K562 (cell line): ENCODE measurements around the gene SEC63. TPM values are rescaled to one million over a fixed set of nuclear protein-coding genes. Genes with fewer than 3 reads are reported as not detected.

ENCODE experiments used
- ATAC-seq: fragments of 200-7000 bp; cut with Tn5 transposase; 3 replicates; pipeline ENCODE4 v1.9.1; 2020; ENCODE audit warnings: moderate library complexity
- BruUV-seq: library from RNA; stranded (reverse); fragments of 400-500 nt; replicated peaks from 2 replicates; lab custom pipeline; 2021; lab: Mats Ljungman, UMichigan
- CTCF ChIA-PET: fragments of 300-600 bp; formaldehyde crosslinking; extraction: SDS; loops from one replicate; lab custom pipeline; 2021; ENCODE audit warnings: low intra/inter-chr PET ratio; lab: Yijun Ruan, JAX
- POLR2A ChIA-PET: fragments of 300-600, 350-650 bp; sonication (Branson Sonifier 250); formaldehyde crosslinking; extraction: SDS; loops from one replicate; lab custom pipeline; 2021; ENCODE audit warnings: antibody characterized with exemption, inconsistent platforms; lab: Yijun Ruan, JAX
- DNase-seq, 4 experiments: peaks; one replicate each; pipeline versions ENCODE4 v3.0.0 to v3.0.0-alpha.2; 2011 to 2018; ENCODE audit warnings: low spot score in 3 of 4, mixed read lengths in 3 of 4; ENCODE audit errors: extremely low read depth in 1 of 4
- FAIRE-seq: peaks from 2 replicates; lab custom pipeline; 2011; peaks lifted over from hg19 to GRCh38; lab: Jason Lieb, UNC
- H2AFZ ChIP-seq: 2 replicates; pipeline ENCODE4 v1.6.0; 2011; ENCODE audit warnings: low read depth, low read length, control low read depth, inconsistent platforms
- H3K27ac ChIP-seq: fragments of 200-600 bp; 3 replicates; pipeline ENCODE4 v1.8.0; 2011; ENCODE audit warnings: low read depth, mild to moderate bottlenecking, control low read depth, inconsistent platforms, low read length, moderate library complexity, mixed read lengths; ENCODE audit errors: extremely low read depth
- H3K27me3 ChIP-seq, 2 experiments: fragments of 300-600 bp in 1 of 2; 2 replicates in 1 of 2; 3 replicates in 1 of 2; pipeline versions ENCODE4 v1.6.0 to v1.8.0; 2011; ENCODE audit warnings: inconsistent platforms in 2 of 2, low read length in 2 of 2, mild to moderate bottlenecking in 1 of 2, mixed read lengths in 1 of 2, moderate library complexity in 1 of 2; ENCODE audit not compliant: control insufficient read depth in 2 of 2, insufficient read depth in 2 of 2
- H3K36me3 ChIP-seq: fragments of 300-600 bp; 3 replicates; pipeline ENCODE4 v1.8.0; 2011; ENCODE audit warnings: mild to moderate bottlenecking, low read length, inconsistent platforms; ENCODE audit not compliant: control insufficient read depth, insufficient read depth
- H3K4me1 ChIP-seq, 2 experiments: fragments of 200-600 bp in 1 of 2; replicated peaks in 1 of 2; 2 replicates in 1 of 2; 3 replicates in 1 of 2; pipeline versions ENCODE4 v1.5.1 to v1.8.0; 2011; ENCODE audit warnings: inconsistent platforms in 2 of 2, low read length in 2 of 2, mild to moderate bottlenecking in 1 of 2, mixed read lengths in 1 of 2, moderate library complexity in 1 of 2; ENCODE audit not compliant: control insufficient read depth in 2 of 2, insufficient read depth in 2 of 2
- H3K4me2 ChIP-seq: 2 replicates; pipeline ENCODE4 v1.6.1; 2011; ENCODE audit warnings: low read length, control low read depth, inconsistent platforms, mixed read lengths; ENCODE audit not compliant: insufficient read depth
- H3K4me3 ChIP-seq: fragments of 200-600 bp; sonication (generic), shearing (Covaris generic); 2 replicates; pipeline ENCODE4 v1.5.1; 2016; ENCODE audit warnings: control low read depth, inconsistent platforms
- H3K79me2 ChIP-seq: fragments of 200-600 bp; 3 replicates; pipeline ENCODE4 v1.8.0; 2011; ENCODE audit warnings: low read length, inconsistent platforms; ENCODE audit not compliant: control insufficient read depth, insufficient read depth
- H3K9ac ChIP-seq, 2 experiments: 2 replicates each; pipeline versions ENCODE4 v1.6.0 to v1.6.1; 2011; ENCODE audit warnings: low read depth in 2 of 2, low read length in 2 of 2, control low read depth in 1 of 2, inconsistent platforms in 1 of 2, mild to moderate bottlenecking in 1 of 2, mixed read lengths in 1 of 2; ENCODE audit not compliant: insufficient read depth in 1 of 2
- H3K9me1 ChIP-seq: one replicate; pipeline ENCODE4 v1.6.0; 2011; ENCODE audit warnings: inconsistent platforms, mild to moderate bottlenecking, low read length, moderate library complexity; ENCODE audit not compliant: control insufficient read depth, insufficient read depth
- H3K9me3 ChIP-seq: replicated peaks from 2 replicates; pipeline ENCODE4 v1.5.1; 2011; ENCODE audit warnings: low read depth, low read length, inconsistent platforms; ENCODE audit not compliant: control insufficient read depth, insufficient read depth
- H4K20me1 ChIP-seq: replicated peaks from 2 replicates; pipeline ENCODE4 v1.6.1; 2011; ENCODE audit warnings: low read length, inconsistent platforms, mixed read lengths; ENCODE audit not compliant: control insufficient read depth, insufficient read depth
- ATF3 ChIP-seq, 2 experiments: fragments of 450-650 bp in 1 of 2; sonication (generic) in 1 of 2; formaldehyde crosslinking in 1 of 2; IDR thresholded peaks in 1 of 2; conservative IDR thresholded peaks in 1 of 2; 2 replicates each; pipeline versions ENCODE4 v1.6.1 to v1.8.1; 2016 to 2023; ENCODE audit warnings: mild to moderate bottlenecking in 2 of 2, moderate library complexity in 2 of 2, inconsistent platforms in 1 of 2, missing genetic modification reagents in 1 of 2
- CBX2 ChIP-seq: fragments of 200-600 bp; sonication (generic); IDR thresholded peaks from one replicate; pipeline ENCODE4 v1.6.1; 2012; ENCODE audit warnings: mild to moderate bottlenecking, low read length, inconsistent platforms; ENCODE audit not compliant: insufficient read depth, poor library complexity, severe bottlenecking
- CBX8 ChIP-seq: fragments of 200-600 bp; sonication (generic); IDR thresholded peaks from 2 replicates; pipeline ENCODE4 v1.6.1; 2012; ENCODE audit warnings: borderline replicate concordance, mixed run types, low read depth, mild to moderate bottlenecking, moderate library complexity, mixed read lengths, low read length, control low read depth, inconsistent platforms; ENCODE audit not compliant: poor library complexity, severe bottlenecking; ENCODE audit errors: extremely low read depth
- L3MBTL2 ChIP-seq: fragments of 450-650 bp; IDR thresholded peaks from 2 replicates; pipeline ENCODE4 v1.6.1; 2016; ENCODE audit warnings: mild to moderate bottlenecking, moderate library complexity
- PML ChIP-seq: IDR thresholded peaks from 2 replicates; pipeline ENCODE4 v1.6.1; 2012; ENCODE audit warnings: low read length, inconsistent platforms
- RNF2 ChIP-seq: sonication (generic); IDR thresholded peaks from 2 replicates; pipeline ENCODE4 v1.6.1; 2016
- ZFP36 ChIP-seq: fragments of 150-350 bp; IDR thresholded peaks from 2 replicates; pipeline ENCODE4 v1.6.1; 2018; ENCODE audit warnings: low read length, low read depth; ENCODE audit not compliant: partially characterized antibody
- WGBS: fragments of 100-300 bp; shearing (Covaris generic); methylation state at CpG from one replicate; pipeline ENCODE4 v1.1.6; 2016; ENCODE audit warnings: low coverage, mixed read lengths; ENCODE audit not compliant: insufficient coverage; ENCODE audit errors: missing lambda C conversion rate; 5-methylcytosine and 5-hydroxymethylcytosine counted together
- in situ Hi-C: fragments of 300-500 bp; cut with MboI; formaldehyde crosslinking; loops from 4 replicates; pipeline ENCODE4 v1.15.0; 2018; ENCODE audit warnings: inconsistent platforms, mixed read lengths
- intact Hi-C: fragments of 100-400 bp; cut with micrococcal nuclease; formaldehyde crosslinking; loops from 2 replicates; pipeline ENCODE4 v1.14.2; 2022
- polyA plus RNA-seq, 8 experiments: library from polyadenylated mRNA; depleted of rRNA in 4 of 8; stranded (reverse) in 5 of 8; unstranded in 3 of 8; fragments of >200 nt; fragmentation: Nextera tagmentation in 2 of 8; fragmentation: Illumina TruSeq in 1 of 8; extraction: Ambion mirVana in 2 of 8; extraction: Trizol in 1 of 8; gene quantifications; 2 replicates each; pipeline versions ENCODE4 v1.2.1 to v1.2.3, GENCODE V29; 2011 to 2014; ENCODE audit warnings: inconsistent platforms in 1 of 8, missing spikeins in 1 of 8
- total RNA-seq, 7 experiments: library from RNA; depleted of rRNA in 6 of 7; stranded (reverse); fragments of >200 nt in 6 of 7; fragmentation: Illumina TruSeq in 2 of 7; extraction: Trizol in 2 of 7; gene quantifications; 2 replicates each; pipeline versions ENCODE4 v1.2.1 to v1.2.3, GENCODE V29; 2011 to 2021; ENCODE audit warnings: low replicate concordance in 1 of 7
- TF ChIP-seq, protein P1 (sequence below), 3 experiments: fragments of 200-800 bp in 1 of 3; sonication (Bioruptor generic) in 1 of 3; sonication (generic) in 1 of 3; formaldehyde crosslinking in 1 of 3; IDR thresholded peaks; 2 replicates each; pipeline versions ENCODE4 v1.6.1 to v1.8.0; 2016 to 2022; ENCODE audit warnings: mild to moderate bottlenecking in 2 of 3, missing compliant biosample characterization in 2 of 3, missing genetic modification characterization in 2 of 3, missing genetic modification reagents in 1 of 3

Gene SEC63
- total and polyA plus RNA-seq, 9 of the 15 experiments (the other 6 are each of a cell fraction or from before 2014, with no cell fraction given) = 13.8 to 74.6 (median 28.4) TPM

- Histone ChIP-seq H3K4me2 (no peak overlapping the region), H3K4me1 (no peaks in the 10 kb centered on the region), H3K27me3 (peaks cover 47 to 51% of the 10 kb centered on the region in 2 experiments), H3K9me3 (no peaks in the 10 kb centered on the region), H3K36me3 (no peaks in the 10 kb centered on the region), H3K27ac (no peak overlapping the region), H4K20me1 (peaks cover 8% of the 10 kb centered on the region; the same call in 1 of the 2 replicates), H3K9ac (no peak overlapping the region), H2AFZ (no peak overlapping the region), H3K9me1 (no peaks in the 10 kb centered on the region), H3K4me3 (no peak overlapping the region), H3K79me2 (no peaks in the 10 kb centered on the region)
- ChIA-PET CTCF (no interaction called here), POLR2A (no interaction called here)
- TF ChIP-seq, protein P1, sequence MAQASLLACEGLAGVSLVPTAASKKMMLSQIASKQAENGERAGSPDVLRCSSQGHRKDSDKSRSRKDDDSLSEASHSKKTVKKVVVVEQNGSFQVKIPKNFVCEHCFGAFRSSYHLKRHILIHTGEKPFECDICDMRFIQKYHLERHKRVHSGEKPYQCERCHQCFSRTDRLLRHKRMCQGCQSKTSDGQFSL (CRISPR knock-in tag; IDR thresholded peaks at IDR 0.05) = no peak
- TF ChIP-seq, protein P1 (tag; IDR thresholded peaks at IDR 0.05) = no peak
- TF ChIP-seq RNF2 (peak; percentile 59; the same call in 1 of the 2 replicates), L3MBTL2 (no peak), ZFP36 (peak; percentile 50), ATF3 (IDR thresholded peaks at IDR 0.05) (no peak), ATF3 (CRISPR knock-in tag; conservative IDR thresholded peaks at IDR 0.05) (no peak), CBX8 (peak; percentile 84), CBX2 (peak; percentile 30), PML (no peak)
- ATAC-seq = no peak
- DNase-seq = no peak
- intact Hi-C loops (no loop called here), in situ Hi-C loops (no loop called here)
- WGBS = 0% methylated on average over 9 of the region's 9 CpGs
- no TSS peak for BruUV-seq
- FAIRE-seq = peak; percentile 56
These were observed 135.6 kb downstream of the SEC63 start for GRCh38 chr6:107822176-107823046.
